Thyroid gland (tissue), 4 donors: Measurements from ENCODE around the gene ZC3H7A. TPM values are rescaled to one million over a fixed set of nuclear protein-coding genes. Genes with fewer than 3 reads are reported as not detected.
A peak's percentile ranks its signal among the peaks of the same experiment; 100 is the strongest.
"Not testable (repeated sequence)": the region's sequence is repeated elsewhere in the genome, so short reads cannot be mapped to it uniquely, and the experiment has no call there.

Experiments used
- DNase-seq, 2 donors: peaks; one replicate each; pipeline ENCODE4 v3.0.0-alpha.2; 2019
- H3K27ac ChIP-seq, 3 donors: fragments of 200-600 bp; sonication (generic); 1 replicate in 2 of 3; 2 replicates in 1 of 3; pipeline ENCODE4 v1.5.1; 2016 to 2019; ENCODE audit warnings: mild to moderate bottlenecking in 1 of 3, moderate library complexity in 1 of 3
- H3K27me3 ChIP-seq: fragments of 200-600 bp; sonication (generic); one replicate; pipeline ENCODE4 v1.5.1; 2019
- H3K36me3 ChIP-seq, 2 donors: fragments of 200-600 bp; sonication (generic); one replicate each; pipeline ENCODE4 v1.5.1; 2016 to 2019
- H3K4me1 ChIP-seq, 2 donors: fragments of 200-600 bp; sonication (generic); one replicate each; pipeline ENCODE4 v1.5.1; 2017 to 2019
- H3K4me3 ChIP-seq, 3 donors: fragments of 200-600 bp; sonication (generic); replicated peaks in 1 of 3; 1 replicate in 2 of 3; 2 replicates in 1 of 3; pipeline ENCODE4 v1.5.1; 2016; ENCODE audit warnings: mild to moderate bottlenecking in 1 of 3
- H3K9me3 ChIP-seq: fragments of 200-600 bp; sonication (generic); one replicate; pipeline ENCODE4 v1.5.1; 2017
- CTCF ChIP-seq, 6 experiments: fragments of 200-600 bp in 3 of 6; fragments of 450-650 bp in 3 of 6; sonication (generic) in 3 of 6; IDR thresholded peaks; one replicate each; pipeline ENCODE4 v1.5.1; 2016 to 2019; ENCODE audit warnings: antibody characterized with exemption in 6 of 6, mild to moderate bottlenecking in 2 of 6, inconsistent platforms in 1 of 6, moderate library complexity in 1 of 6
- POLR2A ChIP-seq, 2 donors: fragments of 450-650 bp; IDR thresholded peaks; one replicate each; pipeline ENCODE4 v1.6.1; 2017; ENCODE audit warnings: antibody characterized with exemption in 2 of 2, mild to moderate bottlenecking in 2 of 2, moderate library complexity in 1 of 2
- WGBS, 2 donors: methylation state at CpG; one replicate each; pipeline ENCODE4 v1.1.5; 2017; 5-methylcytosine and 5-hydroxymethylcytosine counted together
- intact Hi-C: fragments of 100-400 bp; cut with DNase I; formaldehyde crosslinking; loops from one replicate; pipeline ENCODE4 v1.15.1; 2023
- total RNA-seq, 4 donors: library from RNA; depleted of rRNA; stranded (reverse); fragments of >200 nt; gene quantifications; one replicate each; pipeline ENCODE4 v1.2.3, GENCODE V29; 2016

ZC3H7A gene
- total RNA-seq, 4 donors from 2014 or later: 48.9 to 105 (median 62.7) TPM

- Histone ChIP-seq H3K9me3 (no peaks in the 10 kb centered on the region), H3K36me3 (no peaks in the 10 kb centered on the region), H3K4me1 (peaks cover 46 to 66% of the 10 kb centered on the region in 2 donors), H3K4me3 (no peak overlapping the region), H3K27ac (peak overlapping the region in 2 of 3 donors; percentile 48 to 85), H3K27me3 (no peaks in the 10 kb centered on the region)
- no peak for TF ChIP-seq POLR2A (IDR thresholded peaks at IDR 0.05)
- TF ChIP-seq CTCF (IDR thresholded peaks at IDR 0.05): no peak
- intact Hi-C loops: no loop called here
- WGBS, 2 donors: 84 to 89% methylated on average over 3 of the region's 3 CpGs
- DNase-seq: no peak
Measured at GRCh38 chr16:11788914-11789313, 8.1 kb downstream of the ZC3H7A start.

GRCh38 chr16:11784980-11785599 is 12.0 kb downstream of the ZC3H7A start:
- H3K9me3 ChIP-seq, DNase-seq, H3K36me3 ChIP-seq, H3K4me3 ChIP-seq, intact Hi-C loops, H3K27me3 ChIP-seq: not testable (repeated sequence)
- H3K4me1 ChIP-seq: peaks cover 43 to 62% of the 10 kb centered on the region in 2 donors
- 91 to 93% methylated on average over 13 of the region's 13 CpGs for WGBS, 2 donors
- H3K27ac ChIP-seq: peak overlapping the region; percentile 89 to 98 (median 97)

- peaks cover 42 to 57% of the 10 kb centered on the region in 2 donors for H3K4me1 ChIP-seq
- 94 to 97% methylated on average over 6 of the region's 6 CpGs for WGBS, 2 donors
- intact Hi-C loops, H3K4me3 ChIP-seq, H3K9me3 ChIP-seq, H3K27me3 ChIP-seq, DNase-seq, H3K36me3 ChIP-seq: not testable (repeated sequence)
- H3K27ac ChIP-seq: peak overlapping the region; percentile 89 to 98 (median 97)
Measured at GRCh38 chr16:11784381-11784780, 12.7 kb downstream of the ZC3H7A start.

GRCh38 chr16:11784038-11784369 is 13.1 kb downstream of the ZC3H7A start:
- DNase-seq: no peak
- no peaks in the 10 kb centered on the region for H3K27me3 ChIP-seq
- H3K4me1 ChIP-seq: peaks cover 42 to 53% of the 10 kb centered on the region in 2 donors
- intact Hi-C loops: no loop called here
- peak overlapping the region; percentile 89 to 98 (median 97) for H3K27ac ChIP-seq
- peaks cover 0 to 1% of the 10 kb centered on the region in 2 donors for H3K36me3 ChIP-seq
- H3K9me3 ChIP-seq: no peaks in the 10 kb centered on the region
- H3K4me3 ChIP-seq: no peak overlapping the region
- TF ChIP-seq POLR2A (IDR thresholded peaks at IDR 0.05) (no peak), CTCF (IDR thresholded peaks at IDR 0.05) (no peak)

GRCh38 chr16:11783319-11784037 is 13.6 kb downstream of the ZC3H7A start:
- H3K4me3 ChIP-seq: peak overlapping the region in 1 of 3 donors; percentile 7
- no peaks in the 10 kb centered on the region for H3K9me3 ChIP-seq
- H3K4me1 ChIP-seq: peaks cover 42 to 52% of the 10 kb centered on the region in 2 donors
- TF ChIP-seq POLR2A (IDR thresholded peaks at IDR 0.05) (peak in 1 of 2 donors; percentile 34), CTCF (IDR thresholded peaks at IDR 0.05) (no peak)
- H3K27ac ChIP-seq: peak overlapping the region; percentile 89 to 98 (median 97)
- DNase-seq: no peak
- H3K36me3 ChIP-seq: peaks cover 5 to 6% of the 10 kb centered on the region in 2 donors
- no peaks in the 10 kb centered on the region for H3K27me3 ChIP-seq
- 6 to 14% methylated on average over 5 of the region's 5 CpGs for WGBS, 2 donors
- intact Hi-C loops: no loop called here

- WGBS, 2 donors: 68 to 73% methylated on average over 5 of the region's 5 CpGs
- Histone ChIP-seq H3K27ac (peak overlapping the region; percentile 89 to 98 (median 97)), H3K4me1 (peaks cover 42 to 45% of the 10 kb centered on the region in 2 donors), H3K9me3 (no peaks in the 10 kb centered on the region), H3K36me3 (peaks cover 5 to 19% of the 10 kb centered on the region in 2 donors), H3K4me3 (no peak overlapping the region), H3K27me3 (no peaks in the 10 kb centered on the region)
- TF ChIP-seq CTCF (IDR thresholded peaks at IDR 0.05) (no peak), POLR2A (IDR thresholded peaks at IDR 0.05) (no peak)
- intact Hi-C loops: no loop called here
- no peak for DNase-seq
Measured at GRCh38 chr16:11781773-11782172, 15.3 kb downstream of the ZC3H7A start.
